ENCODE data around the gene PPP1R3D.

The PPP1R3D gene

DNA sequence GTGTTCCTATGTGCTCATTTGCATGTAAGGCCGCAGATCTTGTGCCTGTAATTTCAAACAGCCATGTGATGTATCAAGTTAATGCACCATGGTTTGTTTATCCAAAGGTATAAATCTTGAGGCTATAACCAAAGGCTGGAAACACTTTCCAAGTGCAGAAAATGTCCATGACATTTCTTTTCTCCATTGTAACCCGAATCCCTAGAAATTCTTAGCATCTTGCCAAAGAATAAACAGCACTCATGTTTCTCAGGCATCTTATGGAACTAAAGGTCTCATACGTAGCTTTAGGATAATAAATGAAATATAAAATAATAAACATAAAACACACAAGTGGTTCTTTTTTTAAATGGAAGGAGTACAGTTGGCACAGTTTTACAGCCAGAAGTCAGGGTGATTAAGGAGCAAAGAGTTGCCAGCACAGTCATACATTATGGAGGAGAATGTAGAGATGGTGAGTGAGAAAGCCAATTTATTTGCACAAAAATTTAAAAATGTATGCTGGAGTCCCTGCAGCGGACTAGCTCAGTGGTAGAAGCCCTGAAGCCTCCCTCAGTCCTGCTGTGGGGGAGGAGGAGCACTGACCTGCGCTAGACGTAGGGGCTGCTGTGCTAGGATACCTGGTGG, 36.2 kb upstream of the PPP1R3D start:
- Histone ChIP-seq H3K27me3 (ENCODE audit: insufficient read depth, low read depth) (no peaks in the 10 kb centered on the region), H3K4me3 (IDR thresholded peaks at IDR 0.05; ENCODE audit: insufficient read depth, low read depth, low read length) (no peak overlapping the region), H3K9ac (no peak overlapping the region), H3K36me3 (ENCODE audit: insufficient read depth) (no peaks in the 10 kb centered on the region), H3K79me2 (ENCODE audit: insufficient read depth, low read depth) (no peaks in the 10 kb centered on the region), H2AFZ (ENCODE audit: low read depth) (no peak overlapping the region), H3K27ac (no peak overlapping the region), H3K4me2 (no peak overlapping the region), H3K4me1 (ENCODE audit: low read depth, poor library complexity, severe bottlenecking) (no peaks in the 10 kb centered on the region), H4K20me1 (ENCODE audit: insufficient read depth) (no peaks in the 10 kb centered on the region)
- TF ChIP-seq, protein P1, sequence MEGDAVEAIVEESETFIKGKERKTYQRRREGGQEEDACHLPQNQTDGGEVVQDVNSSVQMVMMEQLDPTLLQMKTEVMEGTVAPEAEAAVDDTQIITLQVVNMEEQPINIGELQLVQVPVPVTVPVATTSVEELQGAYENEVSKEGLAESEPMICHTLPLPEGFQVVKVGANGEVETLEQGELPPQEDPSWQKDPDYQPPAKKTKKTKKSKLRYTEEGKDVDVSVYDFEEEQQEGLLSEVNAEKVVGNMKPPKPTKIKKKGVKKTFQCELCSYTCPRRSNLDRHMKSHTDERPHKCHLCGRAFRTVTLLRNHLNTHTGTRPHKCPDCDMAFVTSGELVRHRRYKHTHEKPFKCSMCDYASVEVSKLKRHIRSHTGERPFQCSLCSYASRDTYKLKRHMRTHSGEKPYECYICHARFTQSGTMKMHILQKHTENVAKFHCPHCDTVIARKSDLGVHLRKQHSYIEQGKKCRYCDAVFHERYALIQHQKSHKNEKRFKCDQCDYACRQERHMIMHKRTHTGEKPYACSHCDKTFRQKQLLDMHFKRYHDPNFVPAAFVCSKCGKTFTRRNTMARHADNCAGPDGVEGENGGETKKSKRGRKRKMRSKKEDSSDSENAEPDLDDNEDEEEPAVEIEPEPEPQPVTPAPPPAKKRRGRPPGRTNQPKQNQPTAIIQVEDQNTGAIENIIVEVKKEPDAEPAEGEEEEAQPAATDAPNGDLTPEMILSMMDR (conservative IDR thresholded peaks at IDR 0.05; ENCODE audit: low read depth, low read length): no peak

DNA sequence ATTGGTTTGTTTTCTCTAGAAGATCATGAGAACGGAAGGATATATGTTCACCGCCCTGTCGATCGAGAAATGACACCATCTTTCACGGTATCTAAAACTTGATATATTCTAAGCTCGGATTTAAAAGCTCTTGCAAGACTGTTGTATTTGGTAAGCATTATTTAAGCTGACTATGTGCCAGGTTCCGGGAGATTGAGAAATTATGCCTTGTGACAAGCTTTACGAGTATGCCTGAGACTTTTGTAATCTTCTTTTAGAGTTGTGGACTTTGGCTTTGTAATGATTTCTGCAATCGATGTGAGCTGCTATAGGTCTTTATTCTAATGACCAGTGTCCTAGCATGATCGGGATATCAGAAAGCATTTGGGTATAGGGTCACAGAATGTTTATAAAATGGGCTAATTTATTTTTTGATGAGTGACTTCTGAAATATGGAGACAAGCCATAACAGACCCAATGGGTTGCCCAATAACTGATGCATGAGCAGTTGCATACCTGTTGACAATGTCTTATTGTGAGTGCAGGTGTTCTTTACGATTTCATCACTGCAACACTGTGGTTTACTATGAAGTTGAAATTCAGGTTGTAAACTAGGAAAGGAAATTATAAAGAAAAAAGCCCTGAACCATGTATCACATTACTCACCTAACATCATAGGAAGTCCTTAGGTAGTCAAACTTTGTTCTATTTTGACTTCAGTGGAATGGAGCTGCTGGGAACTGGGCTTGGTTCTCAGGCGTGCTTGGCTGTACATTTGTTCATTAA, 32.1 kb upstream of the PPP1R3D start:
- no peak overlapping the region for H3K4me3 ChIP-seq (IDR thresholded peaks at IDR 0.05; ENCODE audit: insufficient read depth, low read depth, low read length)
- TF ChIP-seq, protein P1 (conservative IDR thresholded peaks at IDR 0.05; ENCODE audit: low read depth, low read length): no peak
- H3K4me2 ChIP-seq: no peak overlapping the region
- no peak overlapping the region for H2AFZ ChIP-seq (ENCODE audit: low read depth)
- H3K79me2 ChIP-seq (ENCODE audit: insufficient read depth, low read depth): no peaks in the 10 kb centered on the region
- no peaks in the 10 kb centered on the region for H4K20me1 ChIP-seq (ENCODE audit: insufficient read depth)
- no peaks in the 10 kb centered on the region for H3K27me3 ChIP-seq (ENCODE audit: insufficient read depth, low read depth)
- no peaks in the 10 kb centered on the region for H3K4me1 ChIP-seq (ENCODE audit: low read depth, poor library complexity, severe bottlenecking)
- H3K9ac ChIP-seq: no peak overlapping the region
- no peaks in the 10 kb centered on the region for H3K36me3 ChIP-seq (ENCODE audit: insufficient read depth)
- H3K27ac ChIP-seq: no peak overlapping the region

DNA sequence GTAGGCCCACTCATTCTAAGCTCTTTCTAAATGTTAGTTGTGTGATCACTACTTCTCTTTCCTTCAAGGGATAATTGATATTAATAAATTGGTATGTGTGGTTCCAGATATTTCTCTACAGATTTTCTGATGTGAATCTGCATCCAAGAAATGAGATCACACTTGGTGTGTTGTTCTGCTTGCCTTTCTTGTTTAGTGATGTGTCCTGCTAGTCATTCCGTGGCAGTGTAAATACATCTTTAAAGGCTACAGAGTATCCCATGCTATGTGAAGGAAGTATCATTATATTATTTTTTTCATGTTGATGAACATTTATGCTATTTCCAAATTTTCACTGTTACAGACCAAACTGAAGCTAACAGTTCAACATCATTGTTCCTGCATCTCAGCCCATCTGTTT, 31.3 kb upstream of the PPP1R3D start:
- H3K36me3 ChIP-seq (ENCODE audit: insufficient read depth): no peaks in the 10 kb centered on the region
- no peaks in the 10 kb centered on the region for H3K79me2 ChIP-seq (ENCODE audit: insufficient read depth, low read depth)
- H3K9ac ChIP-seq: no peak overlapping the region
- TF ChIP-seq, protein P1 (conservative IDR thresholded peaks at IDR 0.05; ENCODE audit: low read depth, low read length): no peak
- no peak overlapping the region for H2AFZ ChIP-seq (ENCODE audit: low read depth)
- H4K20me1 ChIP-seq (ENCODE audit: insufficient read depth): no peaks in the 10 kb centered on the region
- no peak overlapping the region for H3K27ac ChIP-seq
- H3K4me1 ChIP-seq (ENCODE audit: low read depth, poor library complexity, severe bottlenecking): no peaks in the 10 kb centered on the region
- H3K4me3 ChIP-seq (IDR thresholded peaks at IDR 0.05; ENCODE audit: insufficient read depth, low read depth, low read length): no peak overlapping the region
- no peak overlapping the region for H3K4me2 ChIP-seq
- no peaks in the 10 kb centered on the region for H3K27me3 ChIP-seq (ENCODE audit: insufficient read depth, low read depth)

DNA sequence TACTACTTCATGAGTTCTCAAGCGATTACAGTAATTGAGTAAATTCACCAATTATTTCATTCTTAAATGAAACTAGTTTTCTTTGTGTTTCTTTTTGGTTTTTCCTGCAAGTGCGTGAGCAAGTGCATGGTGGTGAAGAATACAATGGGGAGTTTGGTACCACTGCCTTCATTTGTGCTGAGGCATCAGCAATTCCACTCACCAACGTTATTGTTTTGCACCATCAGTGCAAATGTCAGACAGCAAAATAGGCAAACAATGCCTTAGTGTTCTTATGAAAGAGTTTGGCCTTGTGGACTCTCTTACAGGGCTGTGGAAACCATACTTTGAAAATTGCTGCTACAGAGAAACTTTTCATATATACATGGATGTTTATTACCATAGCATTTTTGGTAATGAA, 26.3 kb upstream of the PPP1R3D start:
- H3K27ac ChIP-seq: no peak overlapping the region

More for the DNA sequence above, 26.3 kb upstream of the PPP1R3D start:
- H3K4me3 ChIP-seq (IDR thresholded peaks at IDR 0.05; ENCODE audit: insufficient read depth, low read depth, low read length): no peak overlapping the region
- no peak overlapping the region for H3K4me2 ChIP-seq
- no peaks in the 10 kb centered on the region for H3K36me3 ChIP-seq (ENCODE audit: insufficient read depth)
- no peak overlapping the region for H3K9ac ChIP-seq
- no peaks in the 10 kb centered on the region for H3K4me1 ChIP-seq (ENCODE audit: low read depth, poor library complexity, severe bottlenecking)
- H4K20me1 ChIP-seq (ENCODE audit: insufficient read depth): no peaks in the 10 kb centered on the region
- TF ChIP-seq, protein P1 (conservative IDR thresholded peaks at IDR 0.05; ENCODE audit: low read depth, low read length): no peak
- no peaks in the 10 kb centered on the region for H3K79me2 ChIP-seq (ENCODE audit: insufficient read depth, low read depth)
- H3K27me3 ChIP-seq (ENCODE audit: insufficient read depth, low read depth): no peaks in the 10 kb centered on the region
- H2AFZ ChIP-seq (ENCODE audit: low read depth): no peak overlapping the region
